GM18526 (cell line): ENCODE results near the gene CD37.
A peak's percentile ranks its signal among the peaks of the same experiment; 100 is the strongest.

Experiments
- POLR2A ChIP-seq: IDR thresholded peaks from 3 replicates; pipeline ENCODE4 v1.6.1; 2011; ENCODE audit not compliant: insufficient read length; ENCODE audit errors: extremely low read depth

The CD37 gene

GRCh38 chr19:49335071-49335783 is at the start of gene CD37:
Gene CD37 (plus strand): TSS chr19:49335406. CDS start chr19:49335541, 135 bp downstream.
- TF ChIP-seq POLR2A = peak; percentile 85

- no peak for TF ChIP-seq POLR2A
Measured at GRCh38 chr19:49287141-49287770, 48.0 kb upstream of the CD37 start.

GRCh38 chr19:49290517-49290916 is 44.7 kb upstream of the CD37 start:
- TF ChIP-seq POLR2A = no peak

GRCh38 chr19:49294401-49294800 is 40.8 kb upstream of the CD37 start:
- no peak for TF ChIP-seq POLR2A

GRCh38 chr19:49295208-49295880 is 39.9 kb upstream of the CD37 start:
- no peak for TF ChIP-seq POLR2A

GRCh38 chr19:49297403-49297802 is 37.8 kb upstream of the CD37 start:
- no peak for TF ChIP-seq POLR2A

GRCh38 chr19:49301165-49301865 is 33.9 kb upstream of the CD37 start:
- no peak for TF ChIP-seq POLR2A

GRCh38 chr19:49301866-49302252 is 33.3 kb upstream of the CD37 start:
- no peak for TF ChIP-seq POLR2A

- TF ChIP-seq POLR2A = no peak
Measured at GRCh38 chr19:49309087-49309486, 26.1 kb upstream of the CD37 start.

GRCh38 chr19:49315111-49315510 is 20.1 kb upstream of the CD37 start:
- no peak for TF ChIP-seq POLR2A

- no peak for TF ChIP-seq POLR2A
Measured at GRCh38 chr19:49316284-49316683, 18.9 kb upstream of the CD37 start.

- no peak for TF ChIP-seq POLR2A
Measured at GRCh38 chr19:49318296-49318695, 16.9 kb upstream of the CD37 start.

GRCh38 chr19:49324801-49325576 is 10.2 kb upstream of the CD37 start, which contains the start of gene SLC6A16:
Gene SLC6A16 (minus strand): TSS chr19:49325191. CDS start chr19:49311347, 13,844 bp downstream.
- no peak for TF ChIP-seq POLR2A

GRCh38 chr19:49326165-49326704 is 9.0 kb upstream of the CD37 start:
- no peak for TF ChIP-seq POLR2A
